HG03460 (cell line): ENCODE results near the gene GFRA1.

ENCODE experiments used
- ATAC-seq: cut with Tn5 transposase; IDR thresholded peaks from one replicate; pipeline ENCODE4 v1.9.1; 2021; ENCODE audit not compliant: unreplicated experiment

GFRA1 gene

DNA sequence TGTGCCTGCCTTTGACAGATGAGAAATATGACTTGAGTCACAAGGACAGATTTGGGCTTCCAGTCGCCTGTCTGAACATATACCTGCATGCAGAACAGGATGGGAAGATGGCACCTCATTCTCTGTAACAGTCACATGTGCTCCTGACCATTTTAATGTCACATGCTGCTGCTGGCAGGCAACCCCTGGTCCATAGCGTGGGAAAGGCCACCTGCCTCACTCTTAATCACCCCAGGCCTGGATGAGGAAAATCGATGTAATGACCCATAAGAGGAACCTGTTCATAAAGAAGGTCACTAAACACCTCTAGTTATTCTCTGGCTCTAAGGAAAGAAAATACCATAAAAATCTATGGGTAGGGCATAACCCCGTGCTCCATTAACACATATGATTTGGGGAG is 110.2 kb downstream of the GFRA1 start:
- no peak for ATAC-seq

DNA sequence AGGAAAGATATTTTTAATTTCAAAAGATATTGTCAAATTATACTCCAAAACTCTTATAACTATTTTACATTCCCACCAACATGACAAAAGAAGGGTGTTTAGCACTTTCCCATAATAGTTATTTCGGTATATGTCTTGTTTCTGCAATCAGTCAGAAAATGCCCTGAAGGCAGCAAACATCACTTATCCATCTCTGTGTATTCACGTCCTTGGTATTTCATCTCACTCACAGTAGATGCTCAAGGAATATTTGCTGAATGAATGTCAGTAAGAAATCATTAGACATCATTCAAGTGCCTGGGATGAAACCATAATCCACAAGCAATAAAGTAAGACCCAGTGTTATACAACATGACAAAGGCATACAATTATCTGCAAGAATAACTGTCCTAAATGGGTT is 112.7 kb downstream of the GFRA1 start:
- ATAC-seq = no peak

DNA sequence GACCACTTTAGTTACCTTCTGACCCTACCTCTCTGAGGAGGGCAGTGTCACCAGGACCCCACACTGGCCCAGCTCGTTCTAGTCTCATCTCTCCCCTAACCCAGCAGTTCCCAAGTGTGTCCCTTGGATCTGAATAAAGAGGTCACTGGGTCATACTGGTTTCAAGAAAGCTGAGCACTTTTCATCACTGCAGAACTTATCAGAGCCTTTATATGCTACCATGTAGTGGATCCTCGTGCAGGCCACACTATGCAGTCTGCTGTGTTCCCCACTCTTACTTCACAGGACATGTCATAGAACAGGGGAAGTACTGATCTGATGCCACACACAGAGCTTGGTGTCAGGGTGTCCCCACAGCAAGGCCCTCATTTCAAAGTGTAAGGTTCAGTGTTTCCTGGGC is 113.8 kb downstream of the GFRA1 start:
- ATAC-seq = no peak

DNA sequence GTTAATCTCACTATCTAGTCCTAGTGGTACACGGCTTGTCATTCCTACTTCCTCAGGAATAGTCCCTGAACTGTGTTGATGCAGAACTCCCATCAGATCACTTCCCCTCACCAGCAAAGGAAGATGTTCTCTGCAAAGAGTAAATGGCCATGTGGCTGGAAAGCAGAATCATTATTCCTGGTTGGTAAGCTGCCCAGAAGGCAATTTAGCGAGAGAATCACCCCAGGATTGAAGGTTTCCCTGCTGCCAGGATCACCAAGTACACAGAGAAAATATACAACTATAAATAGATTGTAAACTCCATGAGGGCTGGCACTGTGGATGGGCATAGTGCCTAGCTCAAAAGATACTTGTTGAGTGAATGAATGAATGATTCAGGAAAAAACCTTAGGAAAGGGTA is 115.0 kb downstream of the GFRA1 start:
- ATAC-seq = no peak

DNA sequence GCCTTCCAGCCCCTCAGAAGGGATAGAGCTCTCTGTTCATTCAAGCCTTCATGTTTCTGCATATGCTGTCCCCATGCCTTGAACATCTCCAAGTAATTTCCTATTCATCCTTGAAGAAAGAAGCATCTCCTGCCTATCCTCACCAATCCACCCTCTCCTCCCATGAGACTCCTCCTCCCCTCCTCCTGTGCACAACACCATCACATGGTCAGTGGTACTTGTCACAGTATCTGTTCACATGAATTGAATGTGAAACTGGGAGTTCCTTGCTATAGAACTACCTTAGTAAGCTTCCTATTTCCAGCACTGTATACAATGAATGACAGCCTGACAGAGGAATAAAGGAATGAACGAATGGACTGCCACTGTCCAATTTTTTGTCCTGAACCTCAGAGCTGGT is 115.5 kb downstream of the GFRA1 start:
- ATAC-seq = no peak

DNA sequence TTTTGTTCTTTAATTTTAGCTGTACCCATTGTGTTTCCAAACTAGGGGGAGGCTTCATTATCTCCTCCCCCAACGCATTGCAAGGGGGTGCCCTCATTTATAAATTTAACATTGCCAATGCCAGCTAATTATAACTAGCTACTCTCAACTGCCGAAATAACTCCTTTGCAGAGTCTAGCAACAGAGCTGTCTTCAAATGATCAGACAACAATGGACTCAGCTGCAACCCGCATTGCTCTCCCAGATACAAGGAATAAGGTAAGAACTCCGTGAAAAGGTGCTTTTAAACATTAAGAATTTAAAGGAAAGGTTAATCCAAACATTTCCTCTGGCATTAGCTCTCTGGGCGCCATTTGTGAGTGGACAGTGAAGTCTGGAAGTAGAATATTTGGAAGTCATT is 116.2 kb downstream of the GFRA1 start:
- ATAC-seq = no peak

DNA sequence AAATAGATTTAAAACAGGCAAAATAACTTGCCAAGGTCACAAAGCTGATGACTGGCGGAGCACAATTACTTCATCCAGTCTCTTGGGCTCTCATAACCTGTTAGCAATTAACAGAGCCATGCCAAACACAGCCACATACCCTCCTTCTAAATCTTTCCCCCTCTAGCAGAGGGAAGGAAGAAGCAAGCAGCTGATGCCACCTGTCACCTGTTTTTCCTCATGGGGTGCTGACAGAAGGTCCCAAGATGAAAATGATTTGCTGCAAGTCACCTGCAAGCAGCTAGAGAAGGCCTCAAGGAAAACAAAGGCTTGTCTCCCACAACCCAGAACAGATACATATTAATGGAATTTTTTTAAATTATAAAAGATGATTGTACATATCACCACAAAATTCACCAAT is 117.8 kb downstream of the GFRA1 start:
- ATAC-seq = no peak

DNA sequence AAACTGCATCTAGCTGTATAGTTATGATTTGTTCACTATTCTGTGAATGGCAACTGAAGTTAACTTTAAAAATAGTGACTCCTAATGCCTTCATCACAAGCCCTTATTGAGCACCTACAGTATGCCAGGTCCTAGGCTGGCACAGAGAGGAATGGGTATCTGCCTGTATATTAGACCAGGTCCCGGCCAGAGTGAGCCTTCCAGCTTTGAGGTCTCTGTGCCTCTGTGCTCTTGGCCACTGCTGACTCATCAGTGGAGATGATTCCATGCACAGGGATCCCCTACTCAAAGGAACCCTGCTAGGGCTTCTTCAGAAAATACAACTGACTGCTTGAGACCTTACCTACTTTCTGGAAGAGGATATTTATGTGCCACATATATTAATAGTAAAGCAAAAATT is 118.4 kb downstream of the GFRA1 start:
- no peak for ATAC-seq

DNA sequence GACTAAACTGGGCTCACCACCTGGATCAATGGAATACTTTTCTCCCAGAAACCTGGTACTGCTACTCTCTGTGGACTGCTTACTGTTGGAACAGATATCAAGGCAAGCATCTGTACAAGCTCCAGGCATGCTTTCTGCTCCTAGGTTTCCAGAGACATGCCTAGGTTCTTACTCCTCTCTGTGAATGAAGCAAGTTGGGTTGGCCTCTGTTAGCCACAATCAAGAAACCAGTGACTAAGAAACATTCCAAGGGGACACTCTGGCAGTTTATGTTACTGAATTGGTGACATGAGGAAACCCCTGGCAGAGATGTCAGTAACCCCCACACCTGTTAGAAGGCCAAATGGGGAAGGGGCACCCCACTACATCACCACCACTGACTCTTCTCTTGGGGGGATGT is 121.9 kb downstream of the GFRA1 start:
- ATAC-seq = no peak

DNA sequence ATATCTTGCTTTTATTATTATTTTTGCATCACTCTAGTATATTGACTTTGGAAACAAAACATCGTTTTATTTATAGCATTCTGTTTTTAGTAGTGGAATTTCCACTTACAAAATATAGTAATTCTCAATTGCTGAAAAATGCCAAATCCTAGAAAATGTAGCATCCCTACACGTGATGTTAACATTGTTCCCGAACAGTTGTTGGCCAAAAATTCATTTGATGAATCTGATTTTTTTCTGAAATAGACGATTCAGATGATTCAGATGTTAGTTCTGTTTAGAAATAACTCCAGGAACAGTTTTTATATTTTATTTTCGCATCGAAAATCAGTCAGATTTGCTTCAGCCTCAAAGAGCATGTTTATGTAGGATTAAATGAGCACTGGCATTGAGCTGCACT is 122.4 kb downstream of the GFRA1 start:
- no peak for ATAC-seq

DNA sequence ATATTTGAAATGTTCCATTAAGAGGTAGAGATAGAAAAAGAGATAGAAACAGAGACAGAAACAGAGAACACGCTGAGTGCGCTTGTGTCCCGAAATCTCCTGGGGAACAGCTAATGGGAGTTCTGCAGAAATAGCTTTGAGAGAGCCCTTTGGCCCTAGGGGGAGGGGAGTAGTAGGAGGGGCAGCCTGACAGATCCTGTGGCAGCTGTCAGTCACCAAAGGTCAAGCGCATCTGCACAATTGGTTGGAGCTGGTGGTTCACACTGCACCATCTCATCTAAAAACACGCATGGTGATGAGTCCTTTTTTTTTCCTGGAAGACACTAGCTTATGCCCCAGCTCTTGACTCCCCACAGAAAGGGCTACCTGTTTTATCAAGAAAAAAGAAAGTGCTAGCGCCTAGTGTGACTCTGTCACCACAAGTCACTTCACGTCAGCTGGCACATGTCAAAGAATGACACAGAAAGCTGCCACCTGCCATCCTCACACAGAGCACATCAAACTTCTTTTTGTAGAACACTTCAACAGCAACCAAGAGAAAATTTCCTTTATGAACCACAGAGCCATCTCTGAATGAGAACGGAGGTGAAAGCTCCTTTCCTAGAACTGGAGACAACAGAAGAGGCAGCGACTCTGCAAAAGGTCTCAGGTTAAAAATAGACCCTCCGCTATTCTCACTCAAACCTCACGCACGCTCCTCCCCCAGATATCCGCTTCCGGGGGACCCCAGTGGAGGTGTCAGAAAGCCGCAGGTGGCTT is 125.7 kb downstream of the GFRA1 start:
- no peak for ATAC-seq

DNA sequence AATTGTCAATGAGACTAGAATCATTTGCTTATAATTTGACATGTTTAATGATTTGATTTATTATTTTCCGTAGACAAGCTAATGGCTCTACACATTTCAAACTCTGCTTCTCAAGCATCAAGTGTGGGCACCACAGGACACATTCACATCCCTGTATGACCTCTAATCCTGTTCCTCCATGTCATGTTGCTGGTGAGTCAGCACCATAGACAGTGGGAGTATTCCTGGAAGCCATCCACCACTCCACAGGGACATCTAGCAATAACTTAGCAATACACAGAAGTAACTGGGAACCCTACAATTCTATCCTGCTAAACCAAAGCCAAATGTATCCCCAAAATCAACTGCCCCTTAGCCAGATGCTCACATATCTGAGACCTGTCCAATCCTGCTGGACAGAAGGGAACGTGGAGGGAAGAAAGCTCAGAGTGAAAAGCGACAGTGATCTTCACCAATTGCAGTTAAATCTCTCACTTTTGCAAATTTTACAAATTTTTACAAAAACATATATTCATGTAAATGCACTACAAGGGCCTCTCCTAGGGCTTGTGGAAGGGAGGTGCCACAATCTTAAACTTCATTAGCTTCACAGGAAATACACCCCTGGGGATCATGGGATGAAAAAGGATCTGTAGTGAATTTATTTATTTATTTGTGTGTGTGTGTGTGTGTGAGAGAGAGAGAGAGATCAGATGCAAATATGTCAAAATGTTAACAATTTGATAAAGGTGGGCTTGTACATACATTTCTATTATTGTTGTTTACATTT is 126.5 kb downstream of the GFRA1 start:
- no peak for ATAC-seq

DNA sequence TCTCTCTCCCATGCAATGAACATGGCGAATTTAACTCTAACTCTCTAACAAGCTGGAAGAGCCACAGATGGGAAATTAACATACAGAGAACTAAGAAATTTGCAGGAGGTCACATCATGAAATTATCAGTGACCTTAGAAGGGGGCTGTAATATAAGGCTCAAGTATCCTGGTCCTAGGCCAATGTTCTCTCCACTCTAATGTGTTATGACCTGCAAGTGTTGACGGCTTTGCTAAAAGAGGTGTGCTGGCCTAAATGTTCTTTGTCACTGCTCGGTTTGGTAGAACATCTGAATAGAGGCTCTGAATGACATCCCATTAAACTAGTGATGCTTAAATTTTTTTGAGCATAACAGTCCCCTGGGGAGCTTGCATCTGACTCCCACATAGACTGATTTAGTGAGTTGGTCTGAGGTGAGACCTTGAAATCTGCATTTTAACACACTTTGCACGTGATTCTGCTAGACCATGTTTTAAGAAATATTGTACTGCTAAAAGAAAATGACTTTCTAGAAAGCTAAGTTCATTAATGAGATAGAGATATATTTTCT is 129.3 kb downstream of the GFRA1 start:
- ATAC-seq = no peak

DNA sequence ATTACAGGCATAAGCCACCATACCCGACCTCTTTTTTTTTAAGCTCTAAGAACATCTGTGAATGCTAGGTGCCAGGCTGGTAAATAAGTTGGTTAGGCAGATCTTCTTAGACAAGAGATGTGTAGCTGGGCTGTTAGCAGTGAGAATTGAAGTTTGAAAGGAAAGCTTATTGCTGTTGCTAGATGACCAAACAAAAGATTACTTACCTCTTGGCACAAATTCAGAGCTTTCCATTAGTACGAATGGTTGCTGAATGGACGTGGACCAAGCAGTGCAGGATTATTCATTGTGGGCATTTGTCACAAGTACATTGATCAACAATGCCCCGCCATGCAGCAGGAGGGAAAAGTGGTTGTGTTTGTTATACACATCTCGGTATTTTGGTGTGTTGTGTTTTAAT is 131.2 kb downstream of the GFRA1 start:
- ATAC-seq = no peak

DNA sequence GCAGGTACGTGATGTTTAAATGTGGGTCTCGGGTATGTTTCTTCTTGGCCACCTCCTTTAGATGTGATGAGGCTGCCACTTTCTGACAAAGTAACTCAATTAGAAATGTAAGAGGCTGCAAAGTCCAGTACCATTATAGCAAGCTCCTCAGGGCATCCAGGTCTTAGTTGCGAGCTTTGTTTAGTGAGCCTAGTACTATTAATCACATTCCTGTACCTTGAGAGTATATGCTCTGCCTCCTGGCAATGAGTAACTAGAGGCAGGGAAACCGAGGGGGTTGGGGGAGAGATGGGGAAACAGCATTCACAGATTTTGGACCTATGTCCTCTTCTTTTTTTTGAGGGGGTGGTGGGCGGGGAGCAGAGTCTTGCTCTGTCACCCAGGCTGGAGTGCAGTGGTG is 131.8 kb downstream of the GFRA1 start:
- ATAC-seq = no peak

DNA sequence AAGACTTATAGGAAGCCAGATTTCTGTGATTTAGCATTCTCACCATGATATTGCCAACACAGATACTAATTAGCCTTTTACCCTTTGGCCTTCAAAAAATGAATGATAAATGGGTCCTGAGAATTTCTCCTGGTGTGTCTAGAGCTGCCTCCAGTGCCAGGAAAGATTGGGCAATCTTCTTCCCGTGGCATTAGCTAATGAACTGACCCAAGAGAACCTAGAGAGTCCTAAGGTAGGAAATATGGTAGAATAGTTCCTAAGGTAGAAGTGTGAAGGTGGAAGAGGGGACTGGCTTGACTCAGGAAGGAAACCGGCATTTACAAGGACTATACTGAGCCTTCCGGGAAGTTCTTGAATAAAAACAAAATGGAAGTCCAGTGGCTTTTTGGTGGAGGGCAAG is 133.1 kb downstream of the GFRA1 start:
- no peak for ATAC-seq

DNA sequence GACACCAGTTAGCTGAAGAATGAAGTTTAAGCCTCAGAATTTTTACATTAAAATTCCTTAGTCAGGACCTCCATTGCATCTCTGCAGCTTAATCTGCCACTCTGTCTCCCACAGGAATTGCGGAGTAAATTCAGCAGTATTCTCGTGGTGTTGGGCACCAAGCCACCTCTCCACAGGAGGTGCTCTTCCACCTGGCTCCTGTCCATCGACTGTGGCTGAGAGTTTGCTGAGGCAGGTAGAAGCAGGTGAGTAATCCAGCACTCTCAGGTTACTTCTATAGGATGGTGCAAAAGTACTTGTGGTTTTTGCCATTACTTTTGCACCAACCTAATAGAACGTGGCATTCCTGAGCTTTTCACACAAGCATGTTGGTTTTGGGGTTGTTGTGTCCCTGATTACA is 134.1 kb downstream of the GFRA1 start:
- no peak for ATAC-seq

DNA sequence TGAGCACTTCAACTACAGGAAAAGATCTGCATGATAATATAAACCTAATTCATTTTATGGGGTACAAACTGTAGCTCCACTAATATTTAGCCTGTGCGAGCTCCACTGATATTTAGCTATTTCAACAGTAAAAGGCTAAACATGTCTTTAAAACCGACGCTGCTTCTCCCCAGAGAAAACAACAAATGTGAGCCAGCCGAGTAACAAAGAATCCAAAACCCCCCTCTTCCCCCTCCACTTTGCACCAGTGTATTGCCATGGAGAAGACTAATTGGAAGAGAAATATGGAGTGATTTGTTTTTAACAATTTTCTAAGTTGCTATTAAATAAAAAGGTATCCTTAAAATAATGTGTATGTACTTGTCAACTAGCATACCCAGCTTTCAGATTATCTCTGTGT is 136.7 kb downstream of the GFRA1 start:
- ATAC-seq = no peak

DNA sequence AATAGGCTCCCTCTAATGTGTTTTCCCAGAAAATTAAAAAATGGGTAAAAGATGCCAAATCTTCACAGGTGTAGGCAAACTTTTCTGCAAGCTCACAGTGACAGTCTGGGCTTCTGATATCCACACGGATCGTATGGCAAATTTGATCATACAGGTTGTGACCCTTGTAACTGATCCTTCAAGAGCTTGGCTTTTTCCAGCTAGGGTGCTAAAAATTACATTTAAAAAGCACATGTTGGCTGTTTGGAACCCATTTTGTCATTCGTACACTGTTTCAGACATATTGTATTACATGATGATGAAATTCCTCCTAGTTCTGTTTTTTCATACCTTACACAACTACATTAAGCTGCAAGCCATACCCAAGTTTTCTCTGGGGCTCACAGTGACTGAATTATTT is 138.7 kb downstream of the GFRA1 start:
- no peak for ATAC-seq

DNA sequence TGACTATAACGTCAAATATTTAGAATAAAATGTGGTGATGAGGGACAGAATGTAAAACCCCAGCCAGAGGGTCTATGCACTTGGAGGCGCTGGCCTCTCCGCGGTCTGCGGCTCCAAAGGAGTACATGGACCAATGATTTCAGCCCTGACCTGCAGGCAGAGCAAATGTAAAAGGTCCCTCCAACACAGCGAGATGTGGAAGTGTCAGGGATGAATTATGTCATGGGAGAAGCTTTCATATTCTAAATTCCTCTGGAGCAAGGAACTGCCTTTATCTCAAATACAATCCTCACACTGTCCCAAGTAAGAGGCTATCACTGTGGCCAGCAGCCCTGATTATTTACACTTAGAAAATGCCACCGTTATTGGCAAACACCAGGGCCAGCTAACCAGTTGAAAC is 139.4 kb downstream of the GFRA1 start:
- ATAC-seq = no peak

DNA sequence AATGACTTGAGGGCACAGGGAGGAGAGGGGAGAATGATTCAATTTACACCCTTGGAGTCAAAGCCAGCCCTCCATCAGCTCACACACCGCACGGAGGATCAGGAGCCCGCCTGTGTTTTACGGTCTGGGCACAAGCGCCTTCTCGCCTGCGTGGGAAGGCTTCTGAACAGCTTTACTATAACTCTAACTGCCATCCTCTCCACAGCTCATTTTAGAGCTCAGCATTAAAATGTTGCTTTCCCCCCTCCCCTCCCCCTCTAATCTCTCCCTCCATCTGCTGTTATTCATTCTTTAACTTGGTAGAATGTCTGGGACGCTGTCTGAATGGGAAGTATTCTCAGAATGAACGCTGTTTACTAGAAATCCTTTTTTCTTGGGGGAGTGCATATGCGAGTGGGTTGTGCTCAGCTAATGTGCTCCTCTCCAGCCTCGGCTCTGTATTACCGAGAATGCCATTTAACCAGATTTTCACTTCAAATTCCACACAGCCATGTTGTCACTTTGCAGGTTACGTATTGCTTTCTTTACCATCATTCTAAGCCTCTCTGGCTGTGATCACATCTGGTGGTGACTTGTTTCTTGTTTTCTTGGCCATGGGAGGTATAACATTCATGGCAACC is 140.1 kb downstream of the GFRA1 start:
- no peak for ATAC-seq

DNA sequence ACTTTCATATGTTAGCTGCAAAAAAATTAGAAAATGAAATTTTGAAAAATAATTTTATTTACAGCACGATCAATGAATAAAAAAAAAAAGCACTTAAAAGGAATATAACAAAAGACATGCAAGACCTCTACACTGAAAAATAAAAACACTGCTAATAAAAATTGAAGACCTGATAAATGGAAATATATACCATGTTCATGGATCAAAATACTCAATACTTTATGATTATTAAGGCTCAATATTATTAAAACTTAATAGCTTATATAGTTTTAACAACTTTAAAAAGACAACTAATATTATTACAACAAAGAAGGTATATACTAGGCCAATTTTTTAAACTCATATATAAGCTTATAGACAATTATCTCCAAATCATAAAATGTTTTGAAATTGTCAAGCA is 143.0 kb downstream of the GFRA1 start:
- no peak for ATAC-seq
